Stimulated activated CD4-positive, alpha-beta T cell treated with anti-CD3 and anti-CD28 coated beads, Interleukin-2, amount 100 ng/mL, for 24 hours (primary cell): ENCODE results near the gene JARID2.

ENCODE experiments used
- DNase-seq, 2 donors: peaks; one replicate each; pipeline ENCODE4 v3.0.0-alpha.2; 2020

Gene JARID2

GRCh38 chr6:15427331-15428070 lies 181.6 kb downstream of the JARID2 start:
- DNase-seq = no peak

GRCh38 chr6:15429141-15430110 lies 183.6 kb downstream of the JARID2 start:
- DNase-seq = no peak

GRCh38 chr6:15430186-15430585 lies 184.3 kb downstream of the JARID2 start:
- no peak for DNase-seq

- no peak for DNase-seq
These were observed 185.1 kb downstream of the JARID2 start for GRCh38 chr6:15430931-15431405.

- no peak for DNase-seq
These were observed 186.1 kb downstream of the JARID2 start for GRCh38 chr6:15431762-15432483.

- no peak for DNase-seq
These were observed 187.6 kb downstream of the JARID2 start for GRCh38 chr6:15433511-15433861.

- no peak for DNase-seq
These were observed 188.4 kb downstream of the JARID2 start for GRCh38 chr6:15434263-15434662.

GRCh38 chr6:15434823-15435380 lies 189.0 kb downstream of the JARID2 start:
- no peak for DNase-seq

- no peak for DNase-seq
These were observed 189.6 kb downstream of the JARID2 start for GRCh38 chr6:15435468-15435867.

GRCh38 chr6:15436451-15436850 lies 190.6 kb downstream of the JARID2 start:
- DNase-seq = no peak

GRCh38 chr6:15437090-15437635 lies 191.3 kb downstream of the JARID2 start:
- DNase-seq = no peak

- DNase-seq = no peak
These were observed 193.6 kb downstream of the JARID2 start for GRCh38 chr6:15439410-15440025.

- no peak for DNase-seq
These were observed 194.2 kb downstream of the JARID2 start for GRCh38 chr6:15440040-15440439.

GRCh38 chr6:15441215-15441868 lies 195.5 kb downstream of the JARID2 start:
- peak; percentile 17 to 50 for DNase-seq

- no peak for DNase-seq
These were observed 196.1 kb downstream of the JARID2 start for GRCh38 chr6:15441981-15442380.

GRCh38 chr6:15442467-15442866 lies 196.6 kb downstream of the JARID2 start:
- DNase-seq = no peak

GRCh38 chr6:15443119-15443830 lies 197.4 kb downstream of the JARID2 start:
- no peak for DNase-seq

GRCh38 chr6:15444081-15444731 lies 198.3 kb downstream of the JARID2 start:
- no peak for DNase-seq

- DNase-seq = no peak
These were observed 199.0 kb downstream of the JARID2 start for GRCh38 chr6:15444881-15445280.

GRCh38 chr6:15447546-15448267 lies 201.8 kb downstream of the JARID2 start:
- DNase-seq = no peak
